Activated naive CD4-positive, alpha-beta T cell treated with anti-CD3 and anti-CD28 coated beads, Interleukin-2, amount 50 U/mL, for 16 hours (primary cell): ENCODE data around the gene BEND3.
"Not testable (repeated sequence)": the region's sequence is repeated elsewhere in the genome, so short reads cannot be mapped to it uniquely, and the experiment has no call there.

Source experiments
- DNase-seq: peaks from one replicate; pipeline ENCODE4 v3.0.0-alpha.2; 2020

Gene BEND3

DNA sequence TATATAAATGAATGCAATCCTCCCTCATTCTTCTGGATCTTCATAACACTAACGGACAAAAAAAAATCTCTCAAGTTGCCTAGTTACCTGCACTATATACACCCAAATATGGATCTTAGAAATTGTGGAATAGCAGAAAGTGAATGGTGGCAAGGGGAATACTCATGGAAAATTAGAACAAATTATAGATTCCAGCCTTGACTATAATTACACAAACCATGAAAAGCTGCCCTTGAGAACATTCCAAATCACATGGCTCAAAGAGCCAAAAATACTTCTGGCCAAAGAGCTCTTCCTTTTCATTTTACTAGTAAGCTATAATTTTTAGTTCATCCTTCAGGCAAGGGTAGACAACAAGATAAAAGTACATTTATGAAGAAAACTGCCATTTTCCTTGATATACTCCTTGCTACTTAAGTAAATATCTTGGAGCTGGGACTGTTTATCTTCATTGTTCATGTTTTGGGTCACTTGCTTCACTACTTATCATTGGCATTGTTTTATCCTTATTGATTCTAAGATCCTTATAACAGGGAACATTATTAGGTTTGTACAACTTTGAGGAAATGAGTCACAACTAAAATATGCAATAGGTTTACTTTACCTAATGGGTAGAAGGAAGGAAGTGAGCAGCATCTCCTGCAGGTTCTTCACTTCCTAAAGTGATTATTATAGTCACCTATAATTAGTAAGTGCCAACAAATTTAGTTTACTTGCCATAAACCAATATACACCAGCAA is 93.7 kb downstream of the BEND3 start:
- DNase-seq = no peak

DNA sequence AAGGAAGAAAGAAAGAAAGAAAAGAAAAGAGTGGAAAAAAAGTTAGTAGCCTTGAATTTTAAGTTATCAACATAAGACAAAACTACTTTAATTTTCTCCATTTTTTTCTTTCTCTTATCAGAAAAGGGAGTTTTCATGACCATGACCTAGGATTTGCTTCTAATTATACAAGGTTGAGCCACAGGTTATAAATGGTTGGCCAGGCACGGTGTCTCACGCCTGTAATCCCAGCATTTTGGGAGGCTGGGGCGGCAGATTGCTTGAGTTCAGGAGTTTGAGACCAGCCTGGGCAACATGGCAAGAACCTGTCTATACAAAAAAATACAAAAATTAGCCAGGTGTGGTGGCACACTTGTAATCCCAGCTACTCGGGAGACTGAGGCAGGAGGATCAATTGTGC is 95.1 kb downstream of the BEND3 start:
- DNase-seq = no peak

DNA sequence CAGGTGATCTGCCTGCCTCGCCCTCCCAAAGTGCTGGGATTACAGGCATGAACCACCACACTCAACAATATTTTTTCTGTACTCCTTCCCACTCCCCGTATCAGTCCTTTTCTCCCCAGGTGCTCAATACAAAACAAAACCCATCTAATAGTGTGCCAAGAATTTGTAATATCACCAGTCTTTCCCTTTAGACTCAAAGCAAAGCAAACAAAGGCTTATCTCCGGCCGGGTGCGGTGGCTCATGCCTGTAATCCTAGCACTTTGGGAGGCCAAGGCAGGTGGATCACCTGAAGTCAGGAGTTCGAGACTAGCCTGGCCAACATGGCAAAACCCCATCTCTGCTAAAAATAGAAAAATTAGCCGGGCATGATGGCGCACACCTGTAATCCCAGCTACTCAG is 95.7 kb downstream of the BEND3 start:
- not testable (repeated sequence) for DNase-seq

DNA sequence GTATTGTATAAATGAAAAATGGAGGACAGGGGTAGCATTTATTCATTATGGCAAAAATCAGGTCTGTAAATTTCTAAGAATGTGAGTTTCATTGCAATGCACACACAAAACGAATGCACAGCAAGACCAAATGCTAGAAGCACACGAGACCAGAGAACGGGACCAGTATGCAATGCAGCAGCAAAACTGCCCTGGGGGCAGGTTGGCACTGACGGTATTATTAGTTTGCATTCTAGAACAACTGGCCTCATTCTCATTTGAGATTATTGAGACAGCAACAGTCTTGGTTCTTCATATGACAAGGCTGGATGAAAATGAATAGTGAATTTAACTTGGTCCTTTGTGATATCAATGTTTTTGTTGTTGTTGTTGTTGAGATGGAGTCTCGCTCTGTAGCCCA is 96.3 kb downstream of the BEND3 start:
- no peak for DNase-seq
